HEK293T (cell line): ENCODE data around the gene VASH1.
"Not testable (repeated sequence)": the region's sequence is repeated elsewhere in the genome, so short reads cannot be mapped to it uniquely, and the experiment has no call there.

Experiments used
- CTCF ChIA-PET: fragments of 350-600 bp; formaldehyde crosslinking; extraction: SDS; loops from one replicate; lab custom pipeline; 2021; ENCODE audit warnings: antibody characterized with exemption, inconsistent platforms; lab: Yijun Ruan, JAX
- POLR2A ChIA-PET: fragments of 350-600 bp; formaldehyde crosslinking; extraction: SDS; loops from one replicate; lab custom pipeline; 2020; ENCODE audit warnings: antibody characterized with exemption, inconsistent platforms; lab: Yijun Ruan, JAX
- DNase-seq: peaks from one replicate; pipeline ENCODE4 v3.0.0; 2012; ENCODE audit warnings: mixed read lengths; ENCODE audit errors: extremely low spot score
- ARNT ChIP-seq: fragments of 450-650 bp; IDR thresholded peaks from 2 replicates; pipeline ENCODE4 v1.6.1; 2017; ENCODE audit warnings: mild to moderate bottlenecking
- BHLHE40 ChIP-seq: fragments of 450-650 bp; IDR thresholded peaks from 2 replicates; pipeline ENCODE4 v1.6.1; 2016; ENCODE audit warnings: mild to moderate bottlenecking, moderate library complexity, borderline replicate concordance
- CTBP1 ChIP-seq: fragments of 450-650 bp; IDR thresholded peaks from 2 replicates; pipeline ENCODE4 v1.6.1; 2016; ENCODE audit warnings: borderline replicate concordance
- ELF4 ChIP-seq: fragments of 450-650 bp; IDR thresholded peaks from 2 replicates; pipeline ENCODE4 v1.6.1; 2017; ENCODE audit warnings: antibody characterized with exemption
- FOXA1 ChIP-seq: fragments of 450-650 bp; IDR thresholded peaks from 2 replicates; pipeline ENCODE4 v1.6.1; 2016; ENCODE audit warnings: mild to moderate bottlenecking
- FOXK2 ChIP-seq: fragments of 450-650 bp; IDR thresholded peaks from 2 replicates; pipeline ENCODE4 v1.6.1; 2016; ENCODE audit warnings: mild to moderate bottlenecking
- FOXM1 ChIP-seq: fragments of 450-650 bp; IDR thresholded peaks from 2 replicates; pipeline ENCODE4 v1.6.1; 2017; ENCODE audit warnings: mild to moderate bottlenecking, borderline replicate concordance
- HDGF ChIP-seq: fragments of 450-650 bp; IDR thresholded peaks from 2 replicates; pipeline ENCODE4 v1.6.1; 2017; ENCODE audit warnings: antibody characterized with exemption, borderline replicate concordance
- L3MBTL2 ChIP-seq: fragments of 450-650 bp; conservative IDR thresholded peaks from 2 replicates; pipeline ENCODE4 v1.6.1; 2016; ENCODE audit warnings: mild to moderate bottlenecking
- LEF1 ChIP-seq: fragments of 450-650 bp; IDR thresholded peaks from 2 replicates; pipeline ENCODE4 v1.6.1; 2017; ENCODE audit warnings: mild to moderate bottlenecking, borderline replicate concordance
- NFRKB ChIP-seq: fragments of 450-650 bp; IDR thresholded peaks from 2 replicates; pipeline ENCODE4 v1.6.1; 2016; ENCODE audit warnings: mild to moderate bottlenecking, moderate library complexity
- PKNOX1 ChIP-seq: fragments of 450-650 bp; IDR thresholded peaks from 2 replicates; pipeline ENCODE4 v1.6.1; 2016
- SP1 ChIP-seq: fragments of 450-650 bp; IDR thresholded peaks from 2 replicates; pipeline ENCODE4 v1.6.1; 2017
- SUZ12 ChIP-seq: fragments of 450-650 bp; IDR thresholded peaks from 2 replicates; pipeline ENCODE4 v1.6.1; 2016; ENCODE audit warnings: mild to moderate bottlenecking
- TARDBP ChIP-seq: fragments of 450-650 bp; IDR thresholded peaks from 2 replicates; pipeline ENCODE4 v1.6.1; 2016
- ZNF384 ChIP-seq: fragments of 450-650 bp; IDR thresholded peaks from 2 replicates; pipeline ENCODE4 v1.6.1; 2016

The VASH1 gene

GRCh38 chr14:76729953-76730505, 31.2 kb upstream of the VASH1 start:
- ChIA-PET CTCF (no interaction called here), POLR2A (no interaction called here)
- no peak for DNase-seq
- TF ChIP-seq HDGF (no peak), BHLHE40 (no peak), ELF4 (no peak), ZNF384 (no peak), LEF1 (no peak), TARDBP (no peak), CTBP1 (no peak)

GRCh38 chr14:76734501-76734900, 26.8 kb upstream of the VASH1 start:
- POLR2A ChIA-PET, DNase-seq, CTCF ChIA-PET: not testable (repeated sequence)

- TF ChIP-seq CTBP1 (no peak), NFRKB (no peak), ARNT (no peak), SUZ12 (no peak), LEF1 (no peak), ELF4 (no peak), BHLHE40 (no peak), L3MBTL2 (no peak), SP1 (no peak), ZNF384 (no peak), TARDBP (no peak), HDGF (no peak), PKNOX1 (no peak), FOXK2 (no peak), FOXA1 (no peak)
- ChIA-PET CTCF (no interaction called here), POLR2A (no interaction called here)
- DNase-seq = no peak
Observed at GRCh38 chr14:76736514-76736913, 24.8 kb upstream of the VASH1 start.

GRCh38 chr14:76741074-76741473, 20.2 kb upstream of the VASH1 start:
- TF ChIP-seq FOXM1 (no peak), FOXK2 (no peak), ZNF384 (no peak), NFRKB (no peak), SUZ12 (no peak), ARNT (no peak), SP1 (no peak), BHLHE40 (no peak), CTBP1 (no peak), HDGF (no peak), ELF4 (no peak), FOXA1 (no peak), TARDBP (no peak), PKNOX1 (no peak), LEF1 (no peak)
- ChIA-PET CTCF (no interaction called here), POLR2A (no interaction called here)
- no peak for DNase-seq

GRCh38 chr14:76742185-76742584, 19.1 kb upstream of the VASH1 start:
- ChIA-PET CTCF (no interaction called here), POLR2A (no interaction called here)
- TF ChIP-seq FOXK2 (no peak), L3MBTL2 (no peak), FOXM1 (no peak), CTBP1 (no peak), SP1 (no peak), ARNT (no peak), ZNF384 (no peak), FOXA1 (no peak), BHLHE40 (no peak)
- DNase-seq = no peak

GRCh38 chr14:76742966-76743365, 18.3 kb upstream of the VASH1 start:
- TF ChIP-seq ELF4 = no peak
- no peak for TF ChIP-seq ZNF384
- TF ChIP-seq BHLHE40 = no peak
- no peak for TF ChIP-seq HDGF
- TF ChIP-seq FOXM1 = no peak
- TF ChIP-seq PKNOX1 = no peak
- no peak for TF ChIP-seq NFRKB
- CTCF ChIA-PET = interaction anchor here (1.7 kb wide), 1 partner anchor 42 kb away, joined by 3 read pairs; no protein-coding TSS in a partner anchor

GRCh38 chr14:76752744-76753143, 8.5 kb upstream of the VASH1 start:
- POLR2A ChIA-PET = no interaction called here
- TF ChIP-seq L3MBTL2 (no peak), ZNF384 (no peak), FOXK2 (no peak), NFRKB (no peak), PKNOX1 (no peak), ELF4 (no peak), FOXA1 (no peak), FOXM1 (no peak)
- CTCF ChIA-PET = no interaction called here

More at GRCh38 chr14:76742966-76743365, 18.3 kb upstream of the VASH1 start:
- DNase-seq = no peak
- POLR2A ChIA-PET = no interaction called here

More at GRCh38 chr14:76752744-76753143, 8.5 kb upstream of the VASH1 start:
- DNase-seq = no peak
